KOPT-K1 (cell line): ENCODE results near the gene INF2.

ENCODE experiments used
- H3K27ac ChIP-seq: fragments of 200-600 bp; sonication (generic); 2 replicates; pipeline ENCODE4 v1.5.1; 2016; ENCODE audit warnings: antibody characterized with exemption, mild to moderate bottlenecking, low read depth, low read length; ENCODE audit not compliant: poor library complexity, severe bottlenecking
- H3K36me3 ChIP-seq: fragments of 200-600 bp; sonication (generic); 2 replicates; pipeline ENCODE4 v1.5.1; 2017; ENCODE audit warnings: antibody characterized with exemption, mild to moderate bottlenecking, low read length, moderate library complexity; ENCODE audit not compliant: insufficient read depth
- H3K9me3 ChIP-seq: fragments of 200-600 bp; sonication (generic); 2 replicates; pipeline ENCODE4 v1.5.1; 2017; ENCODE audit warnings: antibody characterized with exemption, low read length, mild to moderate bottlenecking; ENCODE audit not compliant: insufficient read depth, poor library complexity, severe bottlenecking

INF2 gene

GRCh38 chr14:104771374-104771773 lies 82.0 kb downstream of the INF2 start:
- peaks cover 80% of the 10 kb centered on the region for H3K36me3 ChIP-seq
- H3K27ac ChIP-seq, result no peak overlapping the region
- peaks cover 9% of the 10 kb centered on the region for H3K9me3 ChIP-seq
